ENCODE measurements around the gene NOL3.

DNA sequence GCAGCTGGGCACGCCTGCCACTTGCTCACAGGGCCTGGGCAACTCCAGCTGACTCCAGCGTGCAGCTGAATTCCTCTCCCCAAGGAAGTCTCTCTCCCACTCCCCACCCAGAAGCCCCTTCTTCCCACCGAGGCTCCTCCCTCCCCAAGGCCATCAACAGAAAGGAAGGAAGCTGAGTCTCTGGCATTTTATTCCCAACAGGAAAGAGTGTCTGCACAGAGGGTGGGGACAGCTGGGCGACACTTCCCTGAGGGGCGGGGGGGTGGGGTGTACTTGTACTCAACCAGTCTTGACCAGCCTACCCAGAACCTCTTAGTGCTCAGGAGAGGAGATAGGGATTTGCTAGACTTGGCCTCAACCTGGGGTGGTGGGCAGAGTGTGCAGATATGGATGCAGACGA lies 19.7 kb downstream of the NOL3 start, which contains the start of gene EXOC3L1:
- TF ChIP-seq POLR2A (IDR thresholded peaks at IDR 0.05; ENCODE audit: insufficient read depth in 1 of 2, low read depth in 2 of 2, low read length in 2 of 2) (no peak), TBL1XR1 (IDR thresholded peaks at IDR 0.05; ENCODE audit: borderline replicate concordance, low read length, partially characterized antibody) (no peak), CEBPB (IDR thresholded peaks at IDR 0.05; ENCODE audit: borderline replicate concordance, low read depth, low read length) (no peak), ZNF383 (CRISPR knock-in tag; IDR thresholded peaks at IDR 0.05; ENCODE audit: borderline replicate concordance) (no peak), CREB1 (IDR thresholded peaks at IDR 0.05) (no peak), CREB1 (CRISPR knock-in tag; IDR thresholded peaks at IDR 0.05) (no peak), TGIF2 (CRISPR knock-in tag; IDR thresholded peaks at IDR 0.05) (no peak)
- TF ChIP-seq, protein P1, sequence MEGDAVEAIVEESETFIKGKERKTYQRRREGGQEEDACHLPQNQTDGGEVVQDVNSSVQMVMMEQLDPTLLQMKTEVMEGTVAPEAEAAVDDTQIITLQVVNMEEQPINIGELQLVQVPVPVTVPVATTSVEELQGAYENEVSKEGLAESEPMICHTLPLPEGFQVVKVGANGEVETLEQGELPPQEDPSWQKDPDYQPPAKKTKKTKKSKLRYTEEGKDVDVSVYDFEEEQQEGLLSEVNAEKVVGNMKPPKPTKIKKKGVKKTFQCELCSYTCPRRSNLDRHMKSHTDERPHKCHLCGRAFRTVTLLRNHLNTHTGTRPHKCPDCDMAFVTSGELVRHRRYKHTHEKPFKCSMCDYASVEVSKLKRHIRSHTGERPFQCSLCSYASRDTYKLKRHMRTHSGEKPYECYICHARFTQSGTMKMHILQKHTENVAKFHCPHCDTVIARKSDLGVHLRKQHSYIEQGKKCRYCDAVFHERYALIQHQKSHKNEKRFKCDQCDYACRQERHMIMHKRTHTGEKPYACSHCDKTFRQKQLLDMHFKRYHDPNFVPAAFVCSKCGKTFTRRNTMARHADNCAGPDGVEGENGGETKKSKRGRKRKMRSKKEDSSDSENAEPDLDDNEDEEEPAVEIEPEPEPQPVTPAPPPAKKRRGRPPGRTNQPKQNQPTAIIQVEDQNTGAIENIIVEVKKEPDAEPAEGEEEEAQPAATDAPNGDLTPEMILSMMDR (CRISPR knock-in tag; IDR thresholded peaks at IDR 0.05), result no peak
- TF ChIP-seq, protein P2, sequence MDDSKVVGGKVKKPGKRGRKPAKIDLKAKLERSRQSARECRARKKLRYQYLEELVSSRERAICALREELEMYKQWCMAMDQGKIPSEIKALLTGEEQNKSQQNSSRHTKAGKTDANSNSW (CRISPR knock-in tag; IDR thresholded peaks at IDR 0.05; ENCODE audit: borderline replicate concordance), result no peak
